ENCODE measurements around the gene CDC37L1. TPM values are rescaled to one million over a fixed set of nuclear protein-coding genes. Genes with fewer than 3 reads are reported as not detected.

The CDC37L1 gene
- total RNA-seq, 1 donor from 2014 or later = 10.0 TPM

DNA sequence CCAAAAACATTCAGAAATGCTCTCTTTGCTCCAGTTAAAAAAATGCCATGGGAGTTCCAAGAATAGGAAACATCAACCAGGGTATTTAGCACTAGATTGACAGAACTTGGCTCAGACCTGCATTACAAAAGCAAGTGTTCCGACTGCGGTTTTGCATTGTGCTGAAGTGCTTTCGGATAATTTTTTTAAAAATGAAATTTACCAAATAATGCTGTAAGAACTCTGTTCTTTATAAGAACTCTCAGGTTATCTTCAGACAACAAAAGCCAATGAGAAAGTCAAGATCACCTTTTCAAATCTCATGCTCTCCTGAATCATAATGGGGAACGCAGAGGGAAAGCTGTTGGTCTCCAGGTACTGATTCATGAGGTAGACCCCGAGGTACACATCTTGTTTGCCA lies 17.8 kb upstream of the CDC37L1 start:
- intact Hi-C loops (cut with micrococcal nuclease) = loop anchor here (5.0 kb wide), 1 partner anchor 81 kb away; the partner anchor contains the start of gene AK3
- Mint-ChIP-seq H3K4me3 (ENCODE audit: low read depth) (peak overlapping the region; percentile 86), H3K27ac (peak overlapping the region; percentile 63), H3K36me3 (ENCODE audit: low read depth) (no peaks in the 10 kb centered on the region), H3K9me3 (no peaks in the 10 kb centered on the region), H3K27me3 (ENCODE audit: low read depth) (peaks cover 13% of the 10 kb centered on the region), H3K4me1 (ENCODE audit: low read depth) (peaks cover 42% of the 10 kb centered on the region)
- DNase-seq (ENCODE audit: low spot score) = no peak

DNA sequence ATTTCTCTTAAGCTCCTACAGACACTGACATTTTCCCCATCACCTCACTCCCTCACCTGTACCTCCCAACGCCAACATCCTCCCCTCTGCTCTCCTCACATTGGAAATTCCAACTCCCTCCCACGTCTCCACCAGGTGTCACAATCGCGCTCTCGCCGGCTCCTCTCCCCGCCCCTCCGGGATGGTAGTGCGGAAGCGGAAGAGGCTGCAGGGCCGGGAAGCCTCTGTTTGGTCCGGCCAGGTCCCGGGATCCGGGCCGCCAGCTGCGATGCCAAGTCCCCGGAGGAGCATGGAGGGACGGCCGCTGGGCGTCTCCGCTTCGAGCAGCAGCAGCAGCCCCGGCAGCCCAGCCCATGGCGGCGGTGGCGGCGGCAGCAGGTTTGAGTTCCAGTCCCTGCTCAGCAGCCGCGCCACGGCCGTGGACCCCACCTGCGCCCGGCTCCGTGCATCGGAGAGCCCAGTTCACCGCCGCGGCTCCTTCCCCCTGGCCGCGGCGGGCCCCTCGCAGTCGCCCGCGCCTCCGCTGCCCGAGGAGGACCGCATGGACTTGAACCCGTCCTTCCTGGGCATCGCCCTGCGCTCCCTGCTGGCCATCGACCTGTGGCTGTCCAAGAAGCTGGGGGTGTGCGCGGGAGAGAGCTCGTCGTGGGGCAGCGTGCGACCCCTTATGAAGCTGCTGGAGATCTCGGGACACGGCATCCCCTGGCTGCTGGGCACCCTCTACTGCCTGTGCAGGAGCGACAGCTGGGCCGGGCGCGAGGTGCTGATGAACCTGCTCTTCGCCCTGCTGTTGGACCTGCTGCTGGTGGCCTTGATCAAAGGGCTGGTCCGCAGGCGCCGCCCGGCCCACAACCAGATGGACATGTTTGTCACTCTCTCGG lies 17.0 kb upstream of the CDC37L1 start, which contains the start of gene PLPP6:
TSS of gene PLPP6 (plus strand) at position 187 of the 881 bp plus-strand sequence. CDS start at position 269, 82 bp downstream.
- H3K27me3 Mint-ChIP-seq (ENCODE audit: low read depth) = peaks cover 13% of the 10 kb centered on the region
- no peaks in the 10 kb centered on the region for H3K36me3 Mint-ChIP-seq (ENCODE audit: low read depth)
- peak; percentile 73 for DNase-seq (ENCODE audit: low spot score)
- H3K4me3 Mint-ChIP-seq (ENCODE audit: low read depth) = peak within 1 kb of the TSS; percentile 86
- intact Hi-C loops (cut with micrococcal nuclease) = loop anchor here (5.0 kb wide), 1 partner anchor 80 kb away; the partner anchor contains the start of gene AK3
- no peaks in the 10 kb centered on the region for H3K9me3 Mint-ChIP-seq
- H3K4me1 Mint-ChIP-seq (ENCODE audit: low read depth) = peaks cover 48% of the 10 kb centered on the region
- H3K27ac Mint-ChIP-seq = peak within 1 kb of the TSS; percentile 63

DNA sequence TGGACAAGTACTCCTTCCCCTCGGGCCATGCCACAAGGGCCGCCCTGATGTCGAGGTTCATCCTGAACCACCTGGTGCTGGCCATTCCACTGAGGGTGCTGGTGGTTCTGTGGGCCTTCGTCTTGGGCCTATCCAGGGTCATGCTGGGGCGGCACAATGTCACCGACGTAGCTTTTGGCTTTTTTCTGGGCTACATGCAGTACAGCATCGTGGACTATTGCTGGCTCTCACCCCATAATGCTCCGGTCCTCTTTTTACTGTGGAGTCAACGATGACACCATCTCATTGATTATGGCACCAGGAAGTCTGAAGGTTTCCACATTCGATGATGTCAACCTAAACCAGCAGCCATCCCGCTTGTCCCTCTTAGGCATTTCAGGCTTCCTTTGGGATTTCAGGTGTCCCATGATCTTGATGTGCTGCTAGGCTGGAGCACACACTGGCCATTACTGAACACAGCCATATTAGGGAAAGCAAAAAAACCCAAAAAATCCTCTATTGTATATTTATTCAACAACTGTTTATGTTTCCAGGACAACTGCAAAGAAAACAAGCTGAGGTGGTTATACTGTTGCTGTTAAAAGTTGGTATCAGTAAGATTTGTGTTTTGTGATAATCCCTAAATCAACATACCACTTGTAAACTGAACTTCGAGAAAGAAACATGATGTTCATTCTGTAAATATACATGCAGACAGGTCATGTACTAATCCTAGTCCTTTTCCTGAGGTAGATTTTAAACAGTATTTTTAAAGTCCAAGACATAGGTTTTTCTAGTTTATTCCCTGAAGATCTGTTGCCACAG lies 16.2 kb upstream of the CDC37L1 start:
- intact Hi-C loops (cut with micrococcal nuclease) = loop anchor here (5.0 kb wide), 1 partner anchor 79 kb away; the partner anchor contains the start of gene AK3
- DNase-seq (ENCODE audit: low spot score) = no peak
- H3K4me1 Mint-ChIP-seq (ENCODE audit: low read depth) = peaks cover 51% of the 10 kb centered on the region
- H3K36me3 Mint-ChIP-seq (ENCODE audit: low read depth) = no peaks in the 10 kb centered on the region
- peak overlapping the region; percentile 81 for H3K4me3 Mint-ChIP-seq (ENCODE audit: low read depth)
- no peaks in the 10 kb centered on the region for H3K9me3 Mint-ChIP-seq
- H3K27me3 Mint-ChIP-seq (ENCODE audit: low read depth) = peaks cover 15% of the 10 kb centered on the region
- peak overlapping the region; percentile 16 for H3K27ac Mint-ChIP-seq

DNA sequence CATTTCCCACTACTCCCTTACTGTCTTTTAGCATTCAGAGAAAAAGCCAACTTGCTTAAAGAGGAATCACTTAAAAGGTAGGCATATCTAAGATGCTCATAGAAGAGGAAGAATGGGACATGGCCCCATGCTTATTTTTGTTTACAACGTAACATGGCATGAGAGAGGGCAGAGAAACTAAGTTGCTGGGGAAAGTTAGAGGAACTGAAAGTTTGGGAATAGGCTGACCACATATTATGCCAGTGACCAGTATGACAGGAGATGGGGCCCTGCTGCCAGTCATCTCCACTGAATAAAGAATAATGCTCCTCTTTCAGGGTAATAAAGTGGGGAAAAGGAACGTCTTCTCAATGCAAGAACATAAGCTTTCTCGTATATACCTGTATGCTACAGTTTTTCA lies 15.4 kb upstream of the CDC37L1 start:
- no peaks in the 10 kb centered on the region for H3K36me3 Mint-ChIP-seq (ENCODE audit: low read depth)
- no peak for DNase-seq (ENCODE audit: low spot score)
- H3K27ac Mint-ChIP-seq = no peak overlapping the region
- peaks cover 19% of the 10 kb centered on the region for H3K27me3 Mint-ChIP-seq (ENCODE audit: low read depth)
- H3K4me3 Mint-ChIP-seq (ENCODE audit: low read depth) = peak overlapping the region; percentile 31
- intact Hi-C loops (cut with micrococcal nuclease) = loop anchor here (5.0 kb wide), 1 partner anchor 78 kb away; the partner anchor contains the start of gene AK3
- H3K4me1 Mint-ChIP-seq (ENCODE audit: low read depth) = peaks cover 55% of the 10 kb centered on the region
- H3K9me3 Mint-ChIP-seq = no peaks in the 10 kb centered on the region

DNA sequence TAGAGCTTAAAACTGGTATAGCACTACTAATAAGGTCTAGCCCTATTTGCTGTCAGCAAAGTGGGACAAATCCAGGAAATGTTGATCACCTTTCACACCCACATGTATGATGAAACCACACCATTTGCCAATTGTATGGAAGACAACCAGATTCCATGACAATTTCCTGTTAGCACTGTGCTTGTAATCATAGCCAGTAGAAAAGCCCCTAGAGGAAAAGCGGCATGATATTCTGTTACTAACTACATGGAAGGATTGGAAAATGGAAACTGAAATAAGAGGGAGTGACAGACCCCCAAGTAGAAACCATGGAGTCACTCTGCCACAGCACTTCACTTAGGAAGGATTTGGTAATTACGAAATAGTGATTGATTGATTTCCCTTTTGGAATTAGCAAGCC lies 14.0 kb upstream of the CDC37L1 start:
- H3K36me3 Mint-ChIP-seq (ENCODE audit: low read depth) = no peaks in the 10 kb centered on the region
- no peak overlapping the region for H3K27ac Mint-ChIP-seq
- H3K4me3 Mint-ChIP-seq (ENCODE audit: low read depth) = peak overlapping the region; percentile 37
- H3K4me1 Mint-ChIP-seq (ENCODE audit: low read depth) = peaks cover 58% of the 10 kb centered on the region
- no peak for DNase-seq (ENCODE audit: low spot score)
- intact Hi-C loops (cut with micrococcal nuclease) = no loop called here
- H3K27me3 Mint-ChIP-seq (ENCODE audit: low read depth) = peaks cover 10% of the 10 kb centered on the region
- H3K9me3 Mint-ChIP-seq = no peaks in the 10 kb centered on the region

DNA sequence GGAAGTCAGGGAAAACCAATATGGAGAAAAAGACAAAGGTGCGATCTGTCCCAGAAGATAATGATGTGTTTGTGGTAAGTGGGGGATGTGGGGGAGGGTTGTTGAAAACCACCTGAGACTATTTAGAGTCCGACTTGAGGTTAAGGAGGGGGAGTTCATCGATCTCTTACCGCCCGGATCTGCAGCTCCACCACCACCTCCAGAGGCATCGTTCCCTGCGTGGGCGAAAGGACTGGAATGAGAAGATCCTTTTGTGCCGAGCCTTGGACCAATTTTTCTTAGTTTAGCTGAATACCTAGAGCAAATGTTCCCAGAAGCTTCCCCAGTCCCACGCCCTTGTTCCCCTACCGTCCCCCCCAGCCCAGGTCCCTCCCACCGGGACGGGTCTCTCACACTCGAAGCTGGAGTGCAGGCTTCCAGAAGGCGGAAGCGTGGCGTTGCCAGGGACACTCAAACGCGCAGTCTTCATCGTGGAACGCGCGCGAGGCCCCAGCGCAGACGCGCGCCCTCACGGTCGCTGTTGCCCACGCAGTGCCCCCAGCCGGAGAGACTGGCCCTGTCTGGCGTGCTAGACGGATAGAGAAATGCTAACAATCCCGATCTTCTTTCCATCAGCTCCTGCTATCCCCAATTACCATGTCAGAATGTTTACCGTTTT lies 13.2 kb upstream of the CDC37L1 start, which contains the start of gene SPATA6L:
TSS of gene SPATA6L (minus strand) at position 439 of the 658 bp plus-strand sequence. CDS start at position 209, 230 bp downstream.
- Mint-ChIP-seq H3K27me3 (ENCODE audit: low read depth) (peaks cover 8% of the 10 kb centered on the region), H3K4me1 (ENCODE audit: low read depth) (peaks cover 66% of the 10 kb centered on the region), H3K27ac (peak within 1 kb of the TSS; percentile 28), H3K36me3 (ENCODE audit: low read depth) (no peaks in the 10 kb centered on the region), H3K9me3 (no peaks in the 10 kb centered on the region), H3K4me3 (ENCODE audit: low read depth) (peak within 1 kb of the TSS; percentile 74)
- DNase-seq (ENCODE audit: low spot score) = no peak
- intact Hi-C loops (cut with micrococcal nuclease) = loop anchor here (1.0 kb wide), 1 partner anchor 13 kb away; the partner anchor contains the start of gene CDC37L1

DNA sequence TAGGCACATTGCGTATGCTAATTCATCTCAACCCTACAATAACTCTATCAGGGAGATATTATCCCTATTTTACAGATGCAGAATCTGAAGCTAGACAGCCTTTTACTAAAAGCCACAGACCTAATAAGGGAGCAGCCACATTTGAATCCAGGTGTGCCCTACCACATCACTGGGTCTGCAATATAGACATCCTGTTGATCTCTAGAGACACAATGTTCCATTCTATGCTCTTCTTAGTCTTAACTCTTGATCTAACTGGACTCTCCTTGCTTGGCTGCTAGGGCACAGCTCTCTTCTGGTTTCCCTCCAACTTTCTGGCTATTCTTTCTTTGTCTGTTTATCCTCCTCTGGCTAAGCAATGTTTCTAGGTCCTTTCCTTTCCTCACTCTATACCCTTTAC lies 11.7 kb upstream of the CDC37L1 start:
- H3K27ac Mint-ChIP-seq = no peak overlapping the region
- H3K9me3 Mint-ChIP-seq = no peaks in the 10 kb centered on the region
- H3K27me3 Mint-ChIP-seq (ENCODE audit: low read depth) = peaks cover 8% of the 10 kb centered on the region
- no peak overlapping the region for H3K4me3 Mint-ChIP-seq (ENCODE audit: low read depth)
- H3K36me3 Mint-ChIP-seq (ENCODE audit: low read depth) = no peaks in the 10 kb centered on the region
- intact Hi-C loops (cut with micrococcal nuclease) = no loop called here
- DNase-seq (ENCODE audit: low spot score) = no peak
- H3K4me1 Mint-ChIP-seq (ENCODE audit: low read depth) = peaks cover 59% of the 10 kb centered on the region

DNA sequence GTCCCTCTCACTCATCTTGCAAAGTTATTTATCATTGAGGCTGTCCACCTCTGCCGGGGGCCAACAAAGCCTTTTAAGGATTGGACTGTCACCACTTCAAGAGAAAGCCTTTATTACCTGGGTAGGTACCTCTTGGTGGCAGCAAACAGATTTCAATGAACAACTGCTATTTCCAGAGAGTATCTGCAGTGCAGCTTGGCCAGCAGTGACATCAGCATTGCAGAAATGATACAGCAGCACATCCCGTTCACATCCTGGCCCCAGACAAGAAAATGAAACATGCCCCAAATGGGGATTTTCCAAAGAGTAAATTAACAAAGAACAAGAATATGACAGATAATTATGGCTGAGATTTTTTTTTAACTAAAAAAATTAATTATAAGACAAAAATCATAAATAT lies 10.8 kb upstream of the CDC37L1 start:
- Mint-ChIP-seq H3K27ac (no peak overlapping the region), H3K9me3 (no peaks in the 10 kb centered on the region), H3K27me3 (ENCODE audit: low read depth) (peaks cover 8% of the 10 kb centered on the region), H3K4me3 (ENCODE audit: low read depth) (no peak overlapping the region), H3K4me1 (ENCODE audit: low read depth) (peaks cover 52% of the 10 kb centered on the region), H3K36me3 (ENCODE audit: low read depth) (no peaks in the 10 kb centered on the region)
- no peak for DNase-seq (ENCODE audit: low spot score)
- intact Hi-C loops (cut with micrococcal nuclease) = no loop called here

DNA sequence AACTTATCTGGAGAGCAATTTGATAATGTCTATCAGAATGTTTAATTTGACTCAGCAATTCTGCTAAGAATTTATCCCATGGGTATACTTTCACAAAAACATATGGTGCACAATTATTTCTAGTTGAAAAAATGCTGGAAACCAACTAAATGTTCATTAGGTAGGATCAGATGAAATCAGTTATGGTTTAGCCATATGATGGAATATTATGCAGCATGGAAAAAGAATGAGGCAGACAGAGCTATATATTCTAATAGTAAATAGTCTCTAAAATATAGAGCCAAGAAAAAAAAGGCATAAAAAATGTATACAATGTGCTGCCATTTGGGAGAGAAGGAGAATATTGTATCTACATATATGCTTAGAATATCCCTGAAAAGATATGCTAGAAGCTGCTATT lies 9.5 kb upstream of the CDC37L1 start:
- peaks cover 40% of the 10 kb centered on the region for H3K4me1 Mint-ChIP-seq (ENCODE audit: low read depth)
- intact Hi-C loops (cut with micrococcal nuclease) = loop anchor here (10.0 kb wide), 1 partner anchor 365 kb away; the partner anchor contains the start of gene GLIS3
- no peak overlapping the region for H3K4me3 Mint-ChIP-seq (ENCODE audit: low read depth)
- H3K27me3 Mint-ChIP-seq (ENCODE audit: low read depth) = peaks cover 8% of the 10 kb centered on the region
- DNase-seq (ENCODE audit: low spot score) = no peak
- H3K36me3 Mint-ChIP-seq (ENCODE audit: low read depth) = no peaks in the 10 kb centered on the region
- H3K9me3 Mint-ChIP-seq = no peaks in the 10 kb centered on the region
- H3K27ac Mint-ChIP-seq = no peak overlapping the region

DNA sequence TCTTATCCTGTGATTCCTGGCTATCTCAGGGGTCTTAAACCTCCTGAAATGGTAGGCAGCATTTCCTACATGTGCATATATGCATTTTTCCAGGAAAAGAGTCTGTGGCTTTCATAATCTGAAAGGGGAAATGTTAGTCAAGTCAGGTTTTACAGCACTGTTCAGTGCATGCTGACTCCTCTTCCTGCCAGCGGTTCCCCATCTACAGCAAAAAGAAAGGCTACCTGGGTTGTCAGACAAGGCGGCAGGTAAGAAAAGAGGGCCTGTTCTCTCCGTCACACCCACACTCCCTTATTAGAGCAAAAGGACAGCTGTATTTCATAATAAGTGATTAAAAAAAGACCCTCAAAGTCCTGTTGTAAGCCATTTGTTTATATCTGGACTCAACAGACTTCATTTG lies 8.8 kb upstream of the CDC37L1 start:
- H3K4me3 Mint-ChIP-seq (ENCODE audit: low read depth) = no peak overlapping the region
- no peak for DNase-seq (ENCODE audit: low spot score)
- intact Hi-C loops (cut with micrococcal nuclease) = loop anchor here (10.0 kb wide), 1 partner anchor 366 kb away; the partner anchor contains the start of gene GLIS3

DNA sequence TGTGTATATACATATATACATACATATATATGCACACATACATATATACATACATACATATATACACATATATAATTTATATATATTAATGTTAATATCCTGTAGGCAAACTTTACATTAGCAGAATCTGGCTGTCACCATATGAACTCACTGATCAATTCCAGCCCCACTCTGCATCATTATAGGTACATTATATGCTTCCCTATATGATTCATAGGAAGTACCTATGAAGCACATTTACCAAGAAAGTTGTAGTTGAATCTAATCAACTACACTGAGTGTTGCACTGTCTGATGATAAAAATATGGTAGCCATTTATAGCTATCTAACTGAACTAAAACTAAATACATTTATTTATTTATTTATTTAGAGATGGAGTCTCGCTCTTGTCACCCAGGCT lies 7.6 kb upstream of the CDC37L1 start:
- Mint-ChIP-seq H3K27me3 (ENCODE audit: low read depth) (peaks cover 11% of the 10 kb centered on the region), H3K9me3 (no peaks in the 10 kb centered on the region), H3K4me1 (ENCODE audit: low read depth) (peaks cover 22% of the 10 kb centered on the region), H3K36me3 (ENCODE audit: low read depth) (no peaks in the 10 kb centered on the region), H3K27ac (no peak overlapping the region), H3K4me3 (ENCODE audit: low read depth) (no peak overlapping the region)
- intact Hi-C loops (cut with micrococcal nuclease) = loop anchor here (10.0 kb wide), 1 partner anchor 367 kb away; the partner anchor contains the start of gene GLIS3
- no peak for DNase-seq (ENCODE audit: low spot score)

More for the DNA sequence above, 8.8 kb upstream of the CDC37L1 start:
- H3K36me3 Mint-ChIP-seq (ENCODE audit: low read depth) = no peaks in the 10 kb centered on the region
- H3K27me3 Mint-ChIP-seq (ENCODE audit: low read depth) = peaks cover 9% of the 10 kb centered on the region
- H3K27ac Mint-ChIP-seq = peak overlapping the region; percentile 50
- peaks cover 34% of the 10 kb centered on the region for H3K4me1 Mint-ChIP-seq (ENCODE audit: low read depth)
- no peaks in the 10 kb centered on the region for H3K9me3 Mint-ChIP-seq

DNA sequence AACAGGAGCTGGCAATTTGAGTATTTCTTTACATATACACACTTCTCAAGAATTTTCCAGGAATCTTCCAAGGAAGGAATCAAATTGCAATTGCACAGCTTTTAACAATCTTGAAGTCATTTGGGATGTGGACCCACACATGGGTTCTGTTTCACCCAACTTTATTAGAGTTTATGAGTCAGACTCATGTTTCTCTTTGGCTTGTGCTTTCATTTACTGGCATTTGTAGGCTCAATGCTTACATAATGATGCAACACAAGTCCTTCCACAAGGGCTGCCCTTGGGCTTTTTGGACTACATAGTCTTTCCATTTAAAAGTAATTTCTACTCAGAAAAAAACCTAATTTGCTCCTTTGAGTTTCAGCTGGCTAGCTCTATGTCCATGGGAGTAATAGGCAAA lies 4.6 kb upstream of the CDC37L1 start:
- Mint-ChIP-seq H3K36me3 (ENCODE audit: low read depth) (no peaks in the 10 kb centered on the region), H3K4me1 (ENCODE audit: low read depth) (peaks cover 11% of the 10 kb centered on the region), H3K27me3 (ENCODE audit: low read depth) (peaks cover 2% of the 10 kb centered on the region), H3K9me3 (no peaks in the 10 kb centered on the region), H3K27ac (no peak overlapping the region), H3K4me3 (ENCODE audit: low read depth) (no peak overlapping the region)
- DNase-seq (ENCODE audit: low spot score) = no peak
- intact Hi-C loops (cut with micrococcal nuclease) = loop anchor here (5.0 to 10.0 kb wide), 3 partner anchors 370 to 1832 kb away; partner anchors contain the start of genes GLIS3, PUM3 and RIC1
